ENCODE measurements around the gene BCAS3. TPM values are rescaled to one million over a fixed set of nuclear protein-coding genes. Genes with fewer than 3 reads are reported as not detected.

Gene BCAS3
- polyA plus RNA-seq, 3 donors: 10.3 to 19.1 (median 14.7) TPM

GRCh38 chr17:60887614-60888028 lies 210.0 kb downstream of the BCAS3 start:
- no peaks in the 10 kb centered on the region for H3K9me3 ChIP-seq (replicated peaks in 1 of 2; ENCODE audit: control insufficient read depth in 1 of 2, insufficient read depth in 1 of 2, low read length in 2 of 2)
- H3K4me1 ChIP-seq (ENCODE audit: control insufficient read depth in 1 of 2, insufficient read depth in 2 of 2, low read length in 2 of 2): no peaks in the 10 kb centered on the region
- no peak overlapping the region for H3K4me3 Mint-ChIP-seq
- H3K27ac Mint-ChIP-seq: no peak overlapping the region
- DNase-seq: no peak
- H2AFZ ChIP-seq (ENCODE audit: insufficient read depth, low read depth, low read length, poor library complexity, severe bottlenecking): no peak overlapping the region
- no peaks in the 10 kb centered on the region for H3K36me3 Mint-ChIP-seq
- H3K27me3 Mint-ChIP-seq (ENCODE audit: low read depth in 3 of 3): no peaks in the 10 kb centered on the region
- H3K36me3 ChIP-seq (replicated peaks in 1 of 2; ENCODE audit: control insufficient read depth in 1 of 2, insufficient read depth in 2 of 2, low read length in 2 of 2): no peaks in the 10 kb centered on the region
- H3K9me3 Mint-ChIP-seq: peaks cover 0 to 6% (median 2%) of the 10 kb centered on the region in 7 donors
- no peaks in the 10 kb centered on the region for H3K79me2 ChIP-seq (ENCODE audit: insufficient read depth, low read length)
- H3K27ac ChIP-seq (ENCODE audit: low read depth in 1 of 2, low read length in 2 of 2): no peak overlapping the region
- H3K4me1 Mint-ChIP-seq: no peaks in the 10 kb centered on the region
- TF ChIP-seq CTCF (IDR thresholded peaks at IDR 0.05): no peak
- no peak overlapping the region for H3K4me3 ChIP-seq (replicated peaks in 1 of 3; ENCODE audit: low read depth in 2 of 3, low read length in 3 of 3)
- no peak overlapping the region for H3K9ac ChIP-seq (ENCODE audit: insufficient read depth, low read length, poor library complexity, severe bottlenecking)
- no peaks in the 10 kb centered on the region for H3K27me3 ChIP-seq (ENCODE audit: control insufficient read depth in 2 of 2, insufficient read depth in 2 of 2, low read length in 2 of 2)
- H4K20me1 ChIP-seq (ENCODE audit: insufficient read depth, low read length): no peaks in the 10 kb centered on the region
- no peak overlapping the region for H3K4me2 ChIP-seq (replicated peaks; ENCODE audit: extremely low read depth, low read length, poor library complexity, severe bottlenecking)
- intact Hi-C loops (cut with micrococcal nuclease): no loop called here

- Histone ChIP-seq H2AFZ (ENCODE audit: insufficient read depth, low read depth, low read length, poor library complexity, severe bottlenecking) (no peak overlapping the region), H3K79me2 (ENCODE audit: insufficient read depth, low read length) (no peaks in the 10 kb centered on the region)
- TF ChIP-seq CTCF (IDR thresholded peaks at IDR 0.05): no peak
These were observed 211.4 kb downstream of the BCAS3 start for GRCh38 chr17:60888812-60889709.

More at GRCh38 chr17:60888812-60889709, 211.4 kb downstream of the BCAS3 start:
- no peak overlapping the region for H3K4me2 ChIP-seq (replicated peaks; ENCODE audit: extremely low read depth, low read length, poor library complexity, severe bottlenecking)
- intact Hi-C loops (cut with micrococcal nuclease): no loop called here
- Mint-ChIP-seq H3K9me3 (peaks cover 0 to 13% (median 11%) of the 10 kb centered on the region in 7 donors), H3K27ac (no peak overlapping the region), H3K36me3 (no peaks in the 10 kb centered on the region), H3K27me3 (ENCODE audit: low read depth in 3 of 3) (no peaks in the 10 kb centered on the region), H3K4me3 (no peak overlapping the region), H3K4me1 (no peaks in the 10 kb centered on the region)
- H4K20me1 ChIP-seq (ENCODE audit: insufficient read depth, low read length): no peaks in the 10 kb centered on the region
- H3K27me3 ChIP-seq (ENCODE audit: control insufficient read depth in 2 of 2, insufficient read depth in 2 of 2, low read length in 2 of 2): no peaks in the 10 kb centered on the region
- no peak overlapping the region for H3K27ac ChIP-seq (ENCODE audit: low read depth in 1 of 2, low read length in 2 of 2)
- H3K9me3 ChIP-seq (replicated peaks in 1 of 2; ENCODE audit: control insufficient read depth in 1 of 2, insufficient read depth in 1 of 2, low read length in 2 of 2): peaks cover 0 to 4% of the 10 kb centered on the region in 2 donors
- no peaks in the 10 kb centered on the region for H3K4me1 ChIP-seq (ENCODE audit: control insufficient read depth in 1 of 2, insufficient read depth in 2 of 2, low read length in 2 of 2)
- no CpG with 5 or more reads among the region's 5 CpGs for WGBS (ENCODE audit: insufficient coverage)
- DNase-seq: no peak
- no peak overlapping the region for H3K9ac ChIP-seq (ENCODE audit: insufficient read depth, low read length, poor library complexity, severe bottlenecking)
- H3K4me3 ChIP-seq (replicated peaks in 1 of 3; ENCODE audit: low read depth in 2 of 3, low read length in 3 of 3): no peak overlapping the region
- H3K36me3 ChIP-seq (replicated peaks in 1 of 2; ENCODE audit: control insufficient read depth in 1 of 2, insufficient read depth in 2 of 2, low read length in 2 of 2): no peaks in the 10 kb centered on the region

Data from CD14-positive monocyte (primary cell).